Measurements from ENCODE around the gene COL2A1.

Gene COL2A1

DNA sequence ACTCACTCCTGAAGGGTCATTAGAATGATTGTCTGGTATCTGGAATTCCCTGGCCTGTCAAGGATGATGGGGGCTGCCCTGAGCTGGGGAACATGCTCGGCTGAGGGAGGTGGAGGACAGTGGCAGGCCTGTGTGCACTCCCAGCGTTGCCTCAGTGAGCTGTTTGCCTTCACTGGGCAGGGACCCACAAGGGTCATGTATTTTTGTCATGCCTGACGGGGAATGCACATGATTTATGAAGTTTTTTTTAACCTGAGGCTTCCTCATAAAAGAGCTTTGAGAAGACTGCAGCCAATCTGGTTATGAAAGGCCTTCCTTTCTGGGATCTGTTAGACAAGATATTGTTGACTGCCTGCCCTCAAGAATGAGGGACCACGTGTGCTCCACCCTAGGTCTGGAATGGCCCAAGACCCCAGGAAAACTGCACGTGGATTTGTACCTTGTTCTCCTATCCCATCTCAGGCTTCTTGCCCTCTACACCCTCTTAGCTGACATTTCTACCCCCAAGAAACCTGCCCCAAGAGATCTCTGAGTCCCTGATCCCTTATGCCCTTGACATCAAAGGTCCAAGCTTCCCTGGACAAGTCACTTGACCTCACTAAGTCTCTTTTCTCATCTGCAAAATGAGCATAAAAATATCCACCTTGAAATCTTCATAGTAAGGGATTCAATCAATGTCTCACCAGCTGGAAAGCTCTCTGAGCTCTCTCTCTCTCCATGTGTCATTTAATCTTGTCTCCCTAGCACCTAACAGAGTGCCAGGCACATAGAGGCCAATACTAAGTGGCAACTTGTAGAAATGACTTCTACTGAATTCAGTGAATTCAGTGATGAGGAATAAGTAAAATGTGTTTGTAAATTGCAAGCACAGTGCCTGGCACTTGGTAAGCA is 24.5 kb upstream of the COL2A1 start:
- TF ChIP-seq EZH2phosphoT487 (conservative IDR thresholded peaks at IDR 0.05; ENCODE audit: low read length): no peak
- TF ChIP-seq, protein P1, sequence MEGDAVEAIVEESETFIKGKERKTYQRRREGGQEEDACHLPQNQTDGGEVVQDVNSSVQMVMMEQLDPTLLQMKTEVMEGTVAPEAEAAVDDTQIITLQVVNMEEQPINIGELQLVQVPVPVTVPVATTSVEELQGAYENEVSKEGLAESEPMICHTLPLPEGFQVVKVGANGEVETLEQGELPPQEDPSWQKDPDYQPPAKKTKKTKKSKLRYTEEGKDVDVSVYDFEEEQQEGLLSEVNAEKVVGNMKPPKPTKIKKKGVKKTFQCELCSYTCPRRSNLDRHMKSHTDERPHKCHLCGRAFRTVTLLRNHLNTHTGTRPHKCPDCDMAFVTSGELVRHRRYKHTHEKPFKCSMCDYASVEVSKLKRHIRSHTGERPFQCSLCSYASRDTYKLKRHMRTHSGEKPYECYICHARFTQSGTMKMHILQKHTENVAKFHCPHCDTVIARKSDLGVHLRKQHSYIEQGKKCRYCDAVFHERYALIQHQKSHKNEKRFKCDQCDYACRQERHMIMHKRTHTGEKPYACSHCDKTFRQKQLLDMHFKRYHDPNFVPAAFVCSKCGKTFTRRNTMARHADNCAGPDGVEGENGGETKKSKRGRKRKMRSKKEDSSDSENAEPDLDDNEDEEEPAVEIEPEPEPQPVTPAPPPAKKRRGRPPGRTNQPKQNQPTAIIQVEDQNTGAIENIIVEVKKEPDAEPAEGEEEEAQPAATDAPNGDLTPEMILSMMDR (IDR thresholded peaks at IDR 0.05; ENCODE audit: insufficient read depth, low read length, poor library complexity, severe bottlenecking): no peak
- Histone ChIP-seq H4K20me1 (ENCODE audit: low read depth, low read length) (no peaks in the 10 kb centered on the region), H2AFZ (ENCODE audit: low read depth, low read length, severe bottlenecking) (no peak overlapping the region), H3K4me3 (ENCODE audit: insufficient read depth, low read length, poor library complexity, severe bottlenecking) (no peak overlapping the region), H3K9me2 (replicated peaks; ENCODE audit: insufficient read depth, low read length) (no peaks in the 10 kb centered on the region), H3K36me3 (ENCODE audit: low read length) (no peaks in the 10 kb centered on the region), H3F3A (ENCODE audit: insufficient read depth) (no peaks in the 10 kb centered on the region), H3K9ac (ENCODE audit: low read length) (no peak overlapping the region), H3K9me3 (ENCODE audit: insufficient read depth, low read length) (no peaks in the 10 kb centered on the region), H3K27me3 (ENCODE audit: low read length) (no peaks in the 10 kb centered on the region), H3K4me2 (ENCODE audit: low read depth, low read length, poor library complexity, severe bottlenecking) (no peak overlapping the region), H3K79me2 (ENCODE audit: insufficient read depth, low read length) (no peaks in the 10 kb centered on the region), H3K27ac (ENCODE audit: low read depth, low read length) (no peak overlapping the region)

DNA sequence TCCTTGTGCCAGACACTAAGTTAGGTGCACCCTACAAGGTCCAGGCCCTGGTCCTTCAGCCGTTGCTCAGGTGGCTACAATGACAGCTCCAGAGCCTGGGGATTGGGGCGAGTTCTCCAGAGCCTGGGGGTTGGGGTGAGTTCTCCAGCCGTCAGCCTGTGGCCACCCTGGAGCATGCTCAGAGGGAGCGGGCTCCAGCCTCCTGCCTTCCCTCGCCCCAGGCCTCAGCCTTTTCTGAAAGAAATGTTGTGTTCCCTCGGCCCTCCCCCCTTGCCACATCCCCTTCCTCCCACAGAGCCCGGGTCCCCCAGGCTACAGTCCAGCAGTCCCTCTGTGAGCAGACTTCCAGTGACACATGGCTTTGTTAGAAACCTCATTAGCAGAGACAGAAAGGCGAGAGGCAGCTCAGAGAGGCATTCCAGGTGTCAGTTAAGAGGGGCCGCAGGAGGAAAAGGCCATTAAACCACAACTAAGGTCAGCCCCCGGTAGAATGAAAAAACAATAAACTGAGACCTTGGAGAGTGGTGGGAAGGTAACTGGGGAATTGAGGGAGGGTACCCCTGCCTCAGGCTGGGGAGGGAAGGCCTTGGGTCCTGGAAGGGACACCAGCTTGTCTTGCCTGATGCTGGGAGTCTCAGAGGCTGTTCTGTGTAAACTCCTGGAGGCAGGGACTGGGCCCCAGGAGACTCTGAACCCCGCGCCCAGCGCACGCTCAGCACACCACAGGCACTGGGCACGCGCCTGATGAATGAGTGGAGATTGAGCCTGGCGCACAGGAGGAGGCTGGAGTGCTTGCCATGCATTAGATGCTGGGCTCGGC is 23.1 kb upstream of the COL2A1 start:
- no peaks in the 10 kb centered on the region for H3F3A ChIP-seq (ENCODE audit: insufficient read depth)
- no peak overlapping the region for H3K4me3 ChIP-seq (ENCODE audit: insufficient read depth, low read length, poor library complexity, severe bottlenecking)
- TF ChIP-seq EZH2phosphoT487 (conservative IDR thresholded peaks at IDR 0.05; ENCODE audit: low read length): no peak
- TF ChIP-seq, protein P1 (IDR thresholded peaks at IDR 0.05; ENCODE audit: insufficient read depth, low read length, poor library complexity, severe bottlenecking): no peak
- no peak overlapping the region for H2AFZ ChIP-seq (ENCODE audit: low read depth, low read length, severe bottlenecking)
- no peaks in the 10 kb centered on the region for H4K20me1 ChIP-seq (ENCODE audit: low read depth, low read length)
- H3K79me2 ChIP-seq (ENCODE audit: insufficient read depth, low read length): no peaks in the 10 kb centered on the region
- H3K27me3 ChIP-seq (ENCODE audit: low read length): no peaks in the 10 kb centered on the region
- H3K9me2 ChIP-seq (replicated peaks; ENCODE audit: insufficient read depth, low read length): no peaks in the 10 kb centered on the region
- no peak overlapping the region for H3K9ac ChIP-seq (ENCODE audit: low read length)
- H3K4me2 ChIP-seq (ENCODE audit: low read depth, low read length, poor library complexity, severe bottlenecking): no peak overlapping the region
- no peak overlapping the region for H3K27ac ChIP-seq (ENCODE audit: low read depth, low read length)
- no peaks in the 10 kb centered on the region for H3K9me3 ChIP-seq (ENCODE audit: insufficient read depth, low read length)
- no peaks in the 10 kb centered on the region for H3K36me3 ChIP-seq (ENCODE audit: low read length)

DNA sequence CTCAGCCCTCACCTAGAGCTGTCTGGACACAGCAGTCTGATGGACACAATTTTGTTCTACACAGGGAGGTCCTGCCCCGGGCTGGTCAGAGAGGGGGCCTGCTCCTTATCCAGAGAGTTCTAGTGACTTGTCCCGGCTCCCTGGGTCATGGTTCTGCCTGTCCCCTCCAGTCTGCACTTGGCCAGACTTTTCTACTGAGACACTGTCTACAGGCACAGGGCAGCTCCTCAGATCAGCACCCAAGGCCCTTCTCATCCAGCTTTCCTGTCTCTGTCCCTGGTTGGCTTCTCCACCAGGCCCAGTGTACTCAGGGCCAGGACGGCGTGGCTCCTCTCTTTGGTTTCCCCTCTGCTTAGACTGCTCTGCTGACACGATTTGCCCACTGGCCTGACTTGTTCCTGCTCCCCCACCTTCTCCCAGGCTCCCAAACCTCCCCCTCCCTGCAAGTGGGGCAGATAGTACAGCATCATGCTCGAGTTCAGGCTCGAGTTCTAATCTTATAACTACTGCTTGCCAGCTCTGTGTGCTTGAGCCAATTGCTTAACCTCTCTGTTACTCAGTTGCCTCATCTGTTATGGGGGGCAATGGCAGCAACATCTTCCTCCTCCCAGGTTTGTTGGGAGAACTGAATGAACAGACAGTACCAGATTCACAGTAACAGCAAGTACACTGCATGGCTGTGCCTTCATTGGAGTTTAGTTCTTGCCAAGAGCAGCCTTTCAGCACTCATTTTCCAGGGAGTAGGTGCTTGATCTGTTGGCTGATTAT is 22.0 kb upstream of the COL2A1 start:
- Histone ChIP-seq H3K36me3 (ENCODE audit: low read length) (no peaks in the 10 kb centered on the region), H3K4me3 (ENCODE audit: insufficient read depth, low read length, poor library complexity, severe bottlenecking) (no peak overlapping the region), H3K9me2 (replicated peaks; ENCODE audit: insufficient read depth, low read length) (no peaks in the 10 kb centered on the region), H3K79me2 (ENCODE audit: insufficient read depth, low read length) (no peaks in the 10 kb centered on the region), H3K27ac (ENCODE audit: low read depth, low read length) (no peak overlapping the region), H3F3A (ENCODE audit: insufficient read depth) (no peaks in the 10 kb centered on the region), H3K4me2 (ENCODE audit: low read depth, low read length, poor library complexity, severe bottlenecking) (no peak overlapping the region), H3K27me3 (ENCODE audit: low read length) (no peaks in the 10 kb centered on the region), H3K9me3 (ENCODE audit: insufficient read depth, low read length) (no peaks in the 10 kb centered on the region), H3K9ac (ENCODE audit: low read length) (no peak overlapping the region), H2AFZ (ENCODE audit: low read depth, low read length, severe bottlenecking) (no peak overlapping the region), H4K20me1 (ENCODE audit: low read depth, low read length) (no peaks in the 10 kb centered on the region)
- no peak for TF ChIP-seq EZH2phosphoT487 (conservative IDR thresholded peaks at IDR 0.05; ENCODE audit: low read length)
- TF ChIP-seq, protein P1 (IDR thresholded peaks at IDR 0.05; ENCODE audit: insufficient read depth, low read length, poor library complexity, severe bottlenecking): no peak
